Measurements from ENCODE around the gene TET2. TPM values are rescaled to one million over a fixed set of nuclear protein-coding genes. Genes with fewer than 3 reads are reported as not detected.

Gene TET2
- total RNA-seq, 1 donor = 18.6 TPM

GRCh38 chr4:105329081-105329480 lies 182.4 kb downstream of the TET2 start:
- no peak overlapping the region for H3K4me3 ChIP-seq (ENCODE audit: low read depth, low read length)
- no peak for DNase-seq (ENCODE audit: low read depth)
- TF ChIP-seq CTCF (IDR thresholded peaks at IDR 0.05; ENCODE audit: insufficient read depth, low read length) = no peak

Small RNAs within 50 kb of the gene (small RNA-seq; reads per million reads assigned to genes)
- gene RF00322 = not detected
- not detected for gene RN7SL89P
